Body of pancreas (tissue), 4 donors: ENCODE results near the gene ARHGAP24.

Source experiments
- CTCF ChIP-seq, 7 experiments: fragments of 450-650 bp in 4 of 7; fragments of 200-600 bp in 3 of 7; sonication (generic) in 3 of 7; IDR thresholded peaks; one replicate each; pipeline ENCODE4 v1.5.1; 2016 to 2019; ENCODE audit warnings: antibody characterized with exemption in 7 of 7
- POLR2A ChIP-seq, 3 donors: fragments of 450-650 bp; IDR thresholded peaks; one replicate each; pipeline ENCODE4 v1.6.1; 2016; ENCODE audit warnings: antibody characterized with exemption in 3 of 3, mild to moderate bottlenecking in 2 of 3

- TF ChIP-seq CTCF (IDR thresholded peaks at IDR 0.05) (no peak), POLR2A (IDR thresholded peaks at IDR 0.05) (no peak)
These were observed 477.6 kb downstream of the ARHGAP24 start for GRCh38 chr4:85952528-85952927.
